HG03108 (cell line): ENCODE measurements around the gene FREM1.

Experiments used
- ATAC-seq: cut with Tn5 transposase; IDR thresholded peaks from one replicate; pipeline ENCODE4 v1.9.1; 2021; ENCODE audit warnings: moderate library complexity; ENCODE audit not compliant: unreplicated experiment

The FREM1 gene

DNA sequence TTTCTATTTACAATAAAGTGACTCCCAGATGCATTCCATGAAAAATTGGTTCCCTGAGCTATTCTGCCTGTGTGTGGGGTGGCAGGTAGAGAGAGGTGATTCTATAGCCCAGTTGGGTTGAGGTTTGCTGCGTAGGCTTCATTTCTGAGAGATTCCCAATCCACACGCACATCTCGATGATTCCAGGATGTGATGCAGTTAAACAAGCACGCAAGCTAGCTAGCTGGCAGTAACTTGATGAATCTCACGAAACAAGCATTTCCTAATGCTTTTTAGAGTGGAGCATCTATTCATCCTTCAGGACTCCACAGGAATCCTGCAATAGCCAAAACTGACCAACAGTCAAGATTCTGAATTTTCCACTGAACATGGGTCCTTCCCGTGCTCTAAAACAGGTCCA is 143.9 kb downstream of the FREM1 start:
- ATAC-seq = no peak

DNA sequence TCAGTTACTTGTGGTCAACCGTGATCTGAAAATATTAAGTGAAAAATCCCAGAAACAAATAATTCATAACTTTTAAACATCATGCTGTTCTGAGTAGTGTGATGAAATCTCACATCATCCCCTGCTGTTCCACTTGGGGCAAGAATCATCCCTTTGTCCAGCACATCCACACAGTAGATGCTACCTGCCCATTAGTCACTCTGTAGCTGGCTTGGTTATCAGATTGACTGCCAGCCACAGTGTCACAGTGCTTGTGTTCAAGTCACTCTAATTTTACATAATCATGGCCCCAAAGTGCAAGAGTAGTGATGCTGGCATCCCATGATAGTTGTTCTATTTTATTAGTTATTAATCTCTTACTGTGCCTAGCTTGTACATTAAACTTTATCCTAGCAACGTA is 148.6 kb downstream of the FREM1 start:
- no peak for ATAC-seq

- no peak for ATAC-seq
These were observed 150.2 kb downstream of the FREM1 start for GRCh38 chr9:14760060-14760459.

DNA sequence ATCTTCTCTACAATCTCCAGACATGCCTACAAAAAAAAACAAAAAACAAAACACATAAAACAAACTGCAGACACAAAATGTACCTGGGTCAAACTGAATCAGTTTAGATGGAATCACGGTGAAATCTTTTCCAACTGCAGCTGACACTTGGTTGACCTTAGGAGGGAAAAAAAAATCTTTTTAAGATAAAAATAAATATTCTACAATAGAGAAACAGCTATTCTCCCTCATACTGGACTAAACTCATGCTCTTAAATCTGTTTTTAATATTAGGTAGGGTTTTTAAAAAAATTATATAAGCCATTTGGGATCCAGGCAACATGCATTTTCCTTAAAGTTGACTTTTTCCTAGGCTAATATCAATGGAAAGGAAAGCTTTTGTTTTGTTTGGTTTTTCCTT is 153.9 kb downstream of the FREM1 start:
- no peak for ATAC-seq

DNA sequence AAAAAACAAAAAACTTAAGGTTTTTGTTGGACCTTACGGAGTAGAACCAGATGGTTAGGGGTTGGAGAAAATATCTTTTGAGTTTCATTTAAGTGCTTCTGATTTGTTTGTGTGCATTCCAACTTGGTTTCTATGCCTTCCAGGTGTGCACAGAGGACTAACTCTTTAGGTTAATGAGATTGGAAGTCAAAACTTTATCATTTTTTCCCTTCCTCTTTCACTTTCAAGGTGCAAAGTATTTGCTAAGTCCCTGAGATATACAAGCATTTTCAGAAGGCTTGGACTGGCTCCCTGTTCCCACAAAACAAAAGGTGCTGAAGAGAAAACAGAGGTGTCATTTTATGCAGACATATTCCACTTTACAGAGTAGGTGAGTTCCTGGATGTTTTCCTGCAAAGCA is 157.4 kb downstream of the FREM1 start:
- no peak for ATAC-seq

DNA sequence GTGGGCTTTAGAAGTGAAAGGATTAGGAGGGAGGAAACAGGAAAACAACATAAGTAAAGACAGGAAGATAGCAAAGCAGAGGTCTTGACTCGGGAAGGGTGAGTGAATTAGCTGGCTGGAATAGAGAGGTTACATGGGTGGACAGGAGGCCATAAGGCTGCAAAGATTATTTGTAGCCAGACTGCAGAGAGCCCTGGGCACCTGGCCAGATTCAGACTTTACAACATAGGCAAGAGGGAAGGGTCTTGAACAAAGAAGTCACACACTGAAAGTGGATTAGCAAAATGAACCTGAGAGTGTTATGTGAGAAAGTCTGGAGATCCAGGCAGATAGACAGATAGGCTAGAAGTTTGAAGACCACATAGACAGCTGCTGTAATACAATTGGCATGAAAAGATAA is 158.0 kb downstream of the FREM1 start:
- no peak for ATAC-seq

DNA sequence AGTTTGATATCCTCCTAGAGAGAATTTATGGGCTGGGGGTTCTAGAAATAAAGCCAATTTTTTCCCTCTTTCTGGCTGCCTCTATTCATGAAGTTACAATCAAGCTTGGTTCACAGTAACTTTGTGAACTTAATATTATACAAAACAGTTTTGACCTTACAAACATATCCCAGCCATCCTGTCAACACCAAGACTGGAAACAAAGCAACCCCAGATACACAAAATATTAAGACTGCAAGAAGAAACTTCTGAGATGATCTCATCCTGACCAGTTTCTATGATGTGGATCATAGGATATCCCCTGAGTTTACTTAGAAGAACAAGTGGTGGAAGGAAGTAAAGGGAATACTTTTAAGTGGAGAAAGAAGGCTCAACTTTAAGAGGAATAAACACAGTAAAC is 159.4 kb downstream of the FREM1 start:
- ATAC-seq = no peak

GRCh38 chr9:14749741-14750211 is 160.5 kb downstream of the FREM1 start:
- ATAC-seq = no peak

GRCh38 chr9:14748373-14748772 is 161.9 kb downstream of the FREM1 start:
- ATAC-seq = no peak

GRCh38 chr9:14747111-14747510 is 163.1 kb downstream of the FREM1 start:
- no peak for ATAC-seq

- ATAC-seq = no peak
These were observed 163.6 kb downstream of the FREM1 start for GRCh38 chr9:14746626-14747025.

DNA sequence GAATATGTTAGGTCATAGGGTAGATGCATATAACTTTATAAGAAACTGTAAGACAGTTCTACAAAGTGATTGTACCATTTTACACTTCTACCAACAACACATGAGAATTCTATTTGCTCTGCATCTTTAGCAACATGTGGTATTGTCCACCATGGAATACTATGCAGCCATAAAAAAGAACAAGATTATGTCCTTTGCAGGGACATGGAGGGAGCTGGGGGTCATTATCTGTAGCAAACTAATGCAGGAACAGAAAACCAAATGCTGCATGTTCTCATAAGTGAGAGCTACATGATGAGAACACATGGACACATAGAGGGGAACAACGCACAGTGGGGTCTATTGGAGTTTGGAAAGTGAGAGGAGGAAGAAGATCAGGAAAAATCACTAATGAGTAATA is 165.5 kb downstream of the FREM1 start:
- no peak for ATAC-seq

DNA sequence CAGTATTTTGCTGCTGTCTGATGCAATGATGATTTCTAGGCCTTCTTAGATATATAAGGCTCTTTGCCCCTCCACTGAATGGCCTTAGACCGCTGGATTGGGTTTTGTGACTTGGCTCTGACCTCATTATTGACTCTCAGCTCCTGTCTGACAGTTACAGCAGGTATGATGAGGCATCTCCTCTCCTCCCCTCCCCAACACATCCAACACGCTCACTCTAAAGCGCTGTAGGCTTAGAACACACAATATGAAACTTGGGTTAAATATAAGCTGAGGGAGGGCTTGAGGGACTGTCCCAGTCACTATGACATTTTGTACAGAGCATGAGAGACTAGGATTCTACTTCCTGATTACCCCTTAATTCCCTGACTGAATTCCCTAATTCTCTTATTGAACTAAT is 168.9 kb downstream of the FREM1 start:
- ATAC-seq = peak; percentile 90

GRCh38 chr9:14733133-14733532 is 177.1 kb downstream of the FREM1 start:
- ATAC-seq = no peak

DNA sequence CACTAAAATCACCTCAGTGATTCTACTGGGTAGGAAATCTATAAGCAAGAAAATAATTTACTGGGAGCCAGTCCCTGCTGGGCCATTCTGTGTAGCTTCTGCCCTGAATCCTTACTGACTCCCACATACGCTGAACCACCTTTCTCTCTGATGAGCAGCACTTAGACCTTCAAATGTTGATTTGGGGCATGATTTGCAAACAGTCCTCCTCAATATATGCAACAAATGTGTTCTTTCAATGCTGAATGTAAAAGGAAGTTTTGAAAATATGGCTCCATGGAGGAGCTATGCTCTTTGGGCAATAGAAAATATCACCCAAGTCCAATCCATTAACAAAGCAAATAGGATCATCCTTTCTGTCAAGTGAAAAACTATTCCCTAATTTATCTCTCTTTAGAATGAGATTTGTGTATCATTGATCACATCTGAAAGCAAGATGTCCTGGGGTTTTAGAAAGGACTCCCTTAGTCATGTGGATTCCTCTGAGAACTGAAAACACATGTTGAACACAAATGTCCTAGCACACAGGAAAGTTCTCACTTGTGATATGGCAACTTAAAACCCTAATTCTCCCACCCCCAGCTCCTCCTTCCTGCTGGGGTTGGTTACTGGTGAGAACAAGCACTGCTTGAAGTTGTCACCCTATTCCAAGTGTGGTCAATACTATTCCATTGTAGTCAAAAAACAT is 178.8 kb downstream of the FREM1 start:
- no peak for ATAC-seq

- ATAC-seq = no peak
These were observed 179.7 kb downstream of the FREM1 start for GRCh38 chr9:14730461-14730898.

- no peak for ATAC-seq
These were observed 186.9 kb downstream of the FREM1 start for GRCh38 chr9:14723301-14723700.

- ATAC-seq = no peak
These were observed 187.7 kb downstream of the FREM1 start, which contains the start of gene CER1 for GRCh38 chr9:14722391-14723035. CER1 (minus strand) TSS chr9:14722733; CDS start chr9:14722672, 61 bp downstream.

- ATAC-seq = no peak
These were observed 190.9 kb downstream of the FREM1 start for GRCh38 chr9:14719231-14719923.

DNA sequence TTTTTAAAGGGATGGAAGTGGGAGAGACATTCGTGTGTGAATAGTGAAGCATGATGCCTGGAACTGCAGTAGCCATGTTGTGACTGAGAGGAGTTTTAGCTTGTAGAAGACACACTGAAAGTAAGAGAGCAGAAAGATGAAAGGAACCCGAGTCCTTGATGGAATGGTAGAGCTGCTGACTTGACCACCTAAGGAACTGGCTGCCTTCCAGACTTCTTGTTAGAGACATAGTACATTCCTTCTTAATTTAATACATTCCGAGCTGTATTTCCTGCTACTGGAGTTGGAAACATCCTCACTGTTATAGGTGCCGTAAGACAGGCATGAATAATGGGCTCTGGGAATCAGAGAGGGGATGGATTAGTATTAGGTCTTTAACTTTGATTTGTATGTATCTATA is 195.1 kb downstream of the FREM1 start:
- ATAC-seq = no peak

DNA sequence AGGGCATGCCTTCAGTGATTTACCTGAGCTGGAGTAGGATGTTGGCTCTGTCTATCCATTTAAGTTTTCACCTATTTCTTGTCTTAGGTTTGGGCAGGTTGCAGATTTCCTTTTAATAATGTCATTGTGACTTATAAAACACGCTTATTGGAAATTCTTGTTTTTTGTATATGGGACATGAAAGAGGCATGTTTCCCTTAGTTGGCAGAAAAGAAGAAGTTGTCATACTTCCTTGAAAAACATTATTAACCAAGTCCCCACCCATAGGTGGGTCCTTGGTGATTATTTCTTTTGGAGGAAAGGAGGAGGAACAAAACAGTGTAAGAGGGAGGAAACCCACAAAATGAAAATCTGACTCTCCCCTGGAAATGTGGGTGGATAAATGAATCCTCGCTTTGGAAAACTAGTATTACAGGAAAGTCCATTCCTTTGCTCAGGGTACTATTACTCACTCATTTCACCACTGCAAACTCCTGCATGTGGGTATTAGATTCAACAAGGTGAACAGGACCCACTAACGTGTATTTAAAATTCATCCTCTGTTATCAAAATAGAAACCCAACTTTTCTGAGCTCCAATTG is 197.0 kb downstream of the FREM1 start:
- no peak for ATAC-seq

GRCh38 chr9:14710804-14711203 is 199.4 kb downstream of the FREM1 start:
- no peak for ATAC-seq
